K562 (cell line): Measurements from ENCODE around the gene TNIP1. TPM values are rescaled to one million over a fixed set of nuclear protein-coding genes. Genes with fewer than 3 reads are reported as not detected.
A peak's percentile ranks its signal among the peaks of the same experiment; 100 is the strongest.

ENCODE experiments used
- CBX1 ChIP-seq: sonication (generic); IDR thresholded peaks from 2 replicates; pipeline ENCODE4 v1.6.1; 2016; ENCODE audit warnings: antibody characterized with exemption, low read depth, mild to moderate bottlenecking
- CEBPZ ChIP-seq: fragments of 150-350 bp; IDR thresholded peaks from 2 replicates; pipeline ENCODE4 v1.6.1; 2014; ENCODE audit warnings: low read depth, mild to moderate bottlenecking, low read length, borderline replicate concordance
- CHCHD3 ChIP-seq: fragments of 250-450 bp; sonication (Bioruptor Pico); IDR thresholded peaks from 2 replicates; pipeline ENCODE4 v2.1.2; 2022; ENCODE audit warnings: mild to moderate bottlenecking
- DEAF1 ChIP-seq: fragments of 450-650 bp; formaldehyde crosslinking; IDR thresholded peaks from 2 replicates; pipeline ENCODE4 v1.4.0; 2020; ENCODE audit warnings: mild to moderate bottlenecking, moderate library complexity
- ERF ChIP-seq: fragments of 450-650 bp; formaldehyde crosslinking; IDR thresholded peaks from 2 replicates; pipeline ENCODE4 v1.4.0; 2020; ENCODE audit warnings: mild to moderate bottlenecking, mixed read lengths
- HNRNPLL ChIP-seq: fragments of 200-400 bp; formaldehyde crosslinking; IDR thresholded peaks from 2 replicates; pipeline ENCODE4 v1.6.1; 2017; ENCODE audit warnings: low read length, low read depth, mild to moderate bottlenecking; ENCODE audit not compliant: poor library complexity, severe bottlenecking
- KLF16 ChIP-seq: IDR thresholded peaks from 2 replicates; pipeline ENCODE4 v1.6.1; 2016; ENCODE audit warnings: antibody characterized with exemption
- RBFOX2 ChIP-seq: fragments of 200-400 bp; formaldehyde crosslinking; IDR thresholded peaks from 2 replicates; pipeline ENCODE4 v1.6.1; 2017; ENCODE audit warnings: low read depth, mild to moderate bottlenecking, low read length, moderate library complexity
- RBM14 ChIP-seq: fragments of 200-400 bp; formaldehyde crosslinking; IDR thresholded peaks from 2 replicates; pipeline ENCODE4 v1.6.1; 2018; ENCODE audit warnings: low read depth, mild to moderate bottlenecking, low read length, moderate library complexity, borderline replicate concordance; ENCODE audit not compliant: insufficient read depth
- SAP30 ChIP-seq: fragments of 200-600 bp; sonication (generic); IDR thresholded peaks from 2 replicates; pipeline ENCODE4 v1.6.1; 2012; ENCODE audit warnings: borderline replicate concordance, low read depth, mild to moderate bottlenecking, moderate library complexity, low read length, control low read depth, inconsistent platforms; ENCODE audit not compliant: insufficient read depth, poor library complexity, severe bottlenecking
- SMAD4 ChIP-seq: fragments of 250-450 bp; sonication (Bioruptor Pico); conservative IDR thresholded peaks from 2 replicates; pipeline ENCODE4 v1.8.0; 2021; ENCODE audit warnings: inconsistent platforms, mild to moderate bottlenecking, moderate library complexity
- SMARCA5 ChIP-seq: fragments of 450-650 bp; IDR thresholded peaks from 2 replicates; pipeline ENCODE4 v1.6.1; 2016
- SRF ChIP-seq, 2 experiments: fragments of 250-450, 450-650 bp in 1 of 2; sonication (Bioruptor Pico) in 1 of 2; sonication (generic) in 1 of 2; formaldehyde crosslinking; IDR thresholded peaks; 2 replicates each; pipeline versions ENCODE4 v1.5.0 to v1.5.1; 2020 to 2022; ENCODE audit warnings: mild to moderate bottlenecking in 1 of 2, missing genetic modification reagents in 1 of 2
- SRSF3 ChIP-seq: fragments of 200-400 bp; formaldehyde crosslinking; IDR thresholded peaks from 2 replicates; pipeline ENCODE4 v1.6.1; 2016; ENCODE audit warnings: mild to moderate bottlenecking, low read length, moderate library complexity; ENCODE audit not compliant: insufficient read depth
- TCFL5 ChIP-seq: fragments of 250-450 bp; sonication (Bioruptor Pico); conservative IDR thresholded peaks from 2 replicates; pipeline ENCODE4 v1.6.1; 2021; ENCODE audit warnings: mild to moderate bottlenecking, moderate library complexity, matching md5 sums
- TOE1 ChIP-seq, 2 experiments: fragments of 450-650 bp in 1 of 2; sonication (generic) in 1 of 2; formaldehyde crosslinking in 1 of 2; IDR thresholded peaks; 2 replicates each; pipeline versions ENCODE4 v1.7.1 to v1.8.0; 2016 to 2022; ENCODE audit warnings: borderline replicate concordance in 2 of 2, mild to moderate bottlenecking in 2 of 2, antibody characterized with exemption in 1 of 2, inconsistent platforms in 1 of 2, low read depth in 1 of 2, missing genetic modification reagents in 1 of 2, moderate library complexity in 1 of 2
- ZBTB1 ChIP-seq: sonication (generic); formaldehyde crosslinking; IDR thresholded peaks from 2 replicates; pipeline ENCODE4 v1.8.1; 2023; ENCODE audit warnings: missing genetic modification reagents, low read depth, mild to moderate bottlenecking, borderline replicate concordance
- ZNF232 ChIP-seq: sonication (generic); formaldehyde crosslinking; IDR thresholded peaks from 2 replicates; pipeline ENCODE4 v1.8.0; 2022; ENCODE audit warnings: mild to moderate bottlenecking, missing genetic modification reagents
- ZNF398 ChIP-seq: fragments of 250-450 bp; sonication (Bioruptor Pico); IDR thresholded peaks from 2 replicates; pipeline ENCODE4 v1.8.0; 2021; ENCODE audit warnings: moderate library complexity, mild to moderate bottlenecking, inconsistent platforms
- ZNF511 ChIP-seq: sonication (generic); formaldehyde crosslinking; IDR thresholded peaks from 2 replicates; pipeline ENCODE4 v1.8.0; 2022; ENCODE audit warnings: mild to moderate bottlenecking, missing genetic modification reagents
- polyA plus RNA-seq, 8 experiments: library from polyadenylated mRNA; depleted of rRNA in 4 of 8; stranded (reverse) in 5 of 8; unstranded in 3 of 8; fragments of >200 nt; fragmentation: Nextera tagmentation in 2 of 8; fragmentation: Illumina TruSeq in 1 of 8; extraction: Ambion mirVana in 2 of 8; extraction: Trizol in 1 of 8; gene quantifications; 2 replicates each; pipeline versions ENCODE4 v1.2.1 to v1.2.3, GENCODE V29; 2011 to 2014; ENCODE audit warnings: inconsistent platforms in 1 of 8, missing spikeins in 1 of 8
- total RNA-seq, 7 experiments: library from RNA; depleted of rRNA in 6 of 7; stranded (reverse); fragments of >200 nt in 6 of 7; fragmentation: Illumina TruSeq in 2 of 7; extraction: Trizol in 2 of 7; gene quantifications; 2 replicates each; pipeline versions ENCODE4 v1.2.1 to v1.2.3, GENCODE V29; 2011 to 2021; ENCODE audit warnings: low replicate concordance in 1 of 7

Gene TNIP1
- total and polyA plus RNA-seq, 9 of the 15 experiments (the other 6 are each of a cell fraction or from before 2014, with no cell fraction given): 0.46 to 41.0 (median 24.6) TPM

GRCh38 chr5:151015974-151016587 is 64.8 kb downstream of the TNIP1 start (continued):
- TF ChIP-seq ZNF398 (CRISPR knock-in tag): no peak
- no peak for TF ChIP-seq DEAF1 (CRISPR knock-in tag)
- TF ChIP-seq ZBTB1 (CRISPR knock-in tag): no peak
- no peak for TF ChIP-seq RBFOX2
- no peak for TF ChIP-seq TOE1 (IDR thresholded peaks at IDR 0.05; ENCODE audit: borderline replicate concordance)
- TF ChIP-seq TOE1 (CRISPR knock-in tag; IDR thresholded peaks at IDR 0.05; ENCODE audit: borderline replicate concordance, low read depth): no peak
- no peak for TF ChIP-seq ZNF232 (CRISPR knock-in tag)
- TF ChIP-seq ERF (CRISPR knock-in tag): no peak
- TF ChIP-seq SRF (CRISPR knock-in tag; IDR thresholded peaks at IDR 0.05): peak in 1 of 2 experiments; percentile 49; a peak in 1 of 4 replicates
- no peak for TF ChIP-seq CBX1
- TF ChIP-seq ZNF511: no peak
- no peak for TF ChIP-seq CEBPZ
- no peak for TF ChIP-seq TCFL5 (CRISPR knock-in tag)
- no peak for TF ChIP-seq RBM14
- TF ChIP-seq KLF16: no peak
- TF ChIP-seq SAP30: no peak
- no peak for TF ChIP-seq SRSF3
- no peak for TF ChIP-seq SMARCA5
- TF ChIP-seq CHCHD3 (CRISPR knock-in tag): no peak
- peak; percentile 76; the same call in 1 of the 2 replicates for TF ChIP-seq SMAD4 (CRISPR knock-in tag)
- TF ChIP-seq HNRNPLL: no peak
